NK-92 (cell line): Measurements from ENCODE around the gene WWP2.
"Not testable (repeated sequence)": the region's sequence is repeated elsewhere in the genome, so short reads cannot be mapped to it uniquely, and the experiment has no call there.

ENCODE experiments used
- DNase-seq: peaks from one replicate; lab custom pipeline; 2025; ENCODE audit not compliant: unreplicated experiment; lab: John Stamatoyannopoulos, UW

WWP2 gene

DNA sequence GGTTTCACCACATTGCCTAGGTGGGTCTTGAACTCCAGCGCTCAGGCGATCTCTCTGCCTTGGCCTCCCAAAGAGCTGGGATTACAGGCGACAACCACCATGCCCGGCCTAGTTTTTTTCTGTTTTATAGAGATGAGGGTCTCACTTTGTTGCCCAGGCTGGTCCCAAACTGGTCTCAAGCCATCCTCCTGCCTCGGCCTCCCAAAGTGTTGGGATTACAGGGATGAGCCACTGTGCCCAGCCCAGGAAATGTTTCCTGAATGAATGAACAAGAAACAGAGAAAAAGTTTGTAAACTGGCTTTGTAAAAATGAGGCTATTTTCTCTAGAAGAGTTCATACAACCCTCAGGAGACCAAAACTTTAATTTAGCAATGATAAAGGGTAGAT, 68.0 kb downstream of the WWP2 start:
- no peak for DNase-seq

DNA sequence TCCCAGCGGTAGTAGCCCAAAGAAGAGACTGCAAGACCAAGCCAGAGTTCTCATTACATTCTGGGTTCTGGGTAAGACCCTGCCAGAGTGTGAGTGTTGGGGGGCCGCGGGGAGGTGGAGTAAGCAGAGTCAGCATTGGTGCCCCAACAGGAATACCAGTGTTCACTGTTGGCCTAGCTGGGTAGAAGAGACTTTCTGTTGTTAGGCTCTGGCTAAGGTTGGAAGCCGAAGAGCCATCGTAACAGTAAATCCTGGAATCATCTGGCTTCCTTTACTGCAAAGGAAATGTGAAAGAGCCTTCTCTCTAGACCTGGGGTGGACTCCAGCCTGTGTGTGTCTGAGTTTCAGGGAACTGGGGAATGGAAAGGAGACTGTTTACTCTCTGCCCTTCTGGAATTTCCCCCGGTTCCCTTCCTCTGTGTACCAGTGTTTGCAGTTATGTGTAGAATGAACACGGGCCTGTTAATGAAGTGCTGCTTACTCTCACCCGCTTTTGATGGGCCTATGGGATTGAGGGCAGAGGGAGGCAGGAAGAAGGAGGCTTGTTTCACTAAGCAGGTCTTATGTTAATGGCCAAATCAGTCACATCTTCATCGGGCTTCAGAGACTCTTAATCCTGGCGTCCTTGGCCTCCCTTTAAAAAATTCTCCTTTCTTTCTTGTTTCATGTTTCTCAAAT, 68.5 kb downstream of the WWP2 start:
- no peak for DNase-seq

DNA sequence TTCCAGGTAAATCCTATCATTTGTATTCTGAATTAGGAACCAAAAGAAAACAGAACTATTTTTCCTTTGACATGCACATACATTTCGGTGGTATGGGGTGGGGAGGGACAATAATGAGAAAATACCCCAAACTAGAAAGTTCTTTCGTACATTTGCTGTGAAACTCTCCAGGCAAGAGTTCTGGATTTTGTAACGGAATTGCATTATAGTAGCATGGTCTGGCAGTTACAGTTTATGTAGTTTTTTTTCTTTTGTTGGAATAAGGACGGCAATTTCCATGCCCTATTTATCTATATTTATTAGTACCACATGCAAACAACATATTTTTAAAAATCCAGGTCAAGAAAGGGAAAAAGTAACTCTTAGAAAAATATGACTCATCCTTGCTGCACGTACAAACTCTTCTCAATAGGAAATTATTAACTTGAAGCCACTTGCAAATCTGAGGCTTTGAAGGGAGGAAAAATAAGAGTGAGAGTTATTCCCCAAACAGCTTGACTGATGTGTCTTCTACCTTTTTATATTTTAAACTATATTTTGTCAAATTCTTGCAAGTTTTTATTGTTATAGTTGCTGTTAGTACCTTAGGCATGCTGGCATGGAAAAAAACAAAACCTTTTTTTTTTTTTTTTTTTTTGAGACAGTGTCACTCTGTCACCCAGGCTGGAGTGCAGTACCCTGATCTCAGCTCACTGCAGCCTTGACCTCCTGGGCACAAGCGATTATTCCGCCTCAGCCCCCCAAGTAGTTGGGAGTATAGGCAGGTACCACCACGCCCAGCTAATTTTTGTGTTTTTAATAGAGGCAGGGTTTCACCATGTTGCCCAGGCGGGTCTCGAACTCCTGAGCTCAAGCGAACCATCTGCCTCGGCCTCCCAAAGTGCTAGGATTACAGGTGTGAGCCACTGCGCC, 69.3 kb downstream of the WWP2 start:
- DNase-seq = no peak

DNA sequence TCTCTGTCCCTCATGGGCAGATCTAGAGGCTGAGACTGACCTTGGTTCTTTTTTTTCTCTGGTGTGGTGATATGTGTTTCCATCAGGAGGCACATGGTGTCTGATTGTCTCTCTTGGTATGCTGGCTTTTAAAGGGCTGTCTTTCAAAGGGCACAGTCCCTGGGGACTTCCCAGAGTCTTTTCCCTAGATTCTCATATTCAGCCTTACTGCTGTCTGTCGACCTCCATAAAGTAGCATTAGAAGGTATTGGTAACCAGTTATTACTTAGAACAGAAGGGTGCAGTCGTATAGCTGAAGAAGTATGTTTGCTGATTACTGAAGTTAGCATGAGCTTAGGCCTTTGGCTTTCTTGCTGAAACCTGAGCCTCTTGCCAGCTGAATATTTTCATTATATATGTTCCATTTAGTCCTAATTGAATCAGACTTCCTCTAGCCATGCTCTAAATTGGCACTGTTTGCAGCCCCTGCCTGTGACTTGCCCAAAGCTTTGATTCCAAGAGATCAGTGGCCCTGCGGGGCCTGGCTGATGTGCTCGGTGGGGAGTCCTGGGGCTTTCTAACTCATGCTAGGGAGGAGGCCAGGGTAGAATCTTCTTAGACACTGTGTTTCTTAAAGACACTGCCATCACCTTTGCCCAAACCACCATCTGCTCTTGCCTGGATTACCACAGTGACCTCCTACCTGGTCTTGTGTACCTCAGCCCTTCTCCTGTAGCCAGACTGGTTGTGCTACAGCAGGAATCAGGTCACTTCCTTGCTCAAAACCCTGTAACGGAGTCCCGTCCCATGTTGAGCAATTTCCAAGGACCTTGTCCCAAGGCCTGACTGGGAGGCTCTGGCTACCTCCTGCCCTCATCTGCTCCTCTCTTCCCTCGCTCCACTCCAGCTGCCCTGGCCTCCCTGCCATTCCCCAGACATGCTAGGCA, 71.5 kb downstream of the WWP2 start:
- DNase-seq = no peak

DNA sequence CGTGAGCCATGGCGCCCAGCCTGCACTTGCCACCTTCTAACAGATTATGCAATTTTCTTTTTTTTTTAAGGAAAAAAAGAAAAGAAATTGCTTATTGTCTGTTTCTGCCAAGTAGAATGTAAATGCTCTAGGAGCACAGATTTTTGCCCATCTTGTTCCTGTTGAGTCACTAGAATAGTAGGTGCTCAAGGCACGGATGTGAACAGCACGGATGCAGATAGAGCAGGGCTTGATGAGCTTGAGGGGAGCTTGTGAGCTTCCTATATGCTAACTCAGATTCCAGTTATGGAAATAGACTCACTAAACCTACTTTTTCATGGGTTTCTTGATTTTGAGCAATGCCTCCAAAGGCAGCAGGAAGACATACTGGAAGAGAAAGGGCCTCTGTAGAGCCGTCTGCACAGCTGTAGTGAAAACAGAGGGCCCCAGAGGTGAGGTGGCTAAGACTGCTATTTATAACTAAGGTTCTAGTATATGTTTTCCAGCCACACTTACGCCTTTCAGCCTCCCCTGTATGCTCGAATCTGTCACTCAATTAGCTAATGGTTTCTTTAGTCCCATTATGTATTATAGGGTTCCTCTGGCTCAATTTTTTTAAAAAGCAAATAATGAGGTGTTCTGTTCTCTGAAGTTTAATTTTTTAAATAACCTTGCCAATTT, 72.8 kb downstream of the WWP2 start:
- DNase-seq = no peak

DNA sequence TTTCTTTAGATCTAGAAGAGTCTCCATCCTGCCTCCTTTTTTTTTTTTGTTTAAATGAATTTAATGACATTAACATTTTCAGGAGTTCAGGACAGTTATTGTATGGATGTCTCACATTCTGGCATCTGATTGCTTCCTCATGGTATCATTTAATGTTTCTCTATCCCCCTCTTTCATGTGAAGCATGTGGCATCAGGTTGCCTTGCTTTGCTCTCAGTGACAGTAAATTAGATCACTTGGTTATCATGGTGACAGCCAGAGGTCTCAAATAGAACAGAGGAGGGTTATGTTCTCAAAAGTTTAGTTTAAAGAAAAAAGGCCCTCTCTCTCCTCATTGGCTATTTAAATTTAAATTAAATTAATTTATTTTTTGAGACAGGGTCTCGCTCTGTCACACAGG, 74.1 kb downstream of the WWP2 start:
- DNase-seq = no peak

DNA sequence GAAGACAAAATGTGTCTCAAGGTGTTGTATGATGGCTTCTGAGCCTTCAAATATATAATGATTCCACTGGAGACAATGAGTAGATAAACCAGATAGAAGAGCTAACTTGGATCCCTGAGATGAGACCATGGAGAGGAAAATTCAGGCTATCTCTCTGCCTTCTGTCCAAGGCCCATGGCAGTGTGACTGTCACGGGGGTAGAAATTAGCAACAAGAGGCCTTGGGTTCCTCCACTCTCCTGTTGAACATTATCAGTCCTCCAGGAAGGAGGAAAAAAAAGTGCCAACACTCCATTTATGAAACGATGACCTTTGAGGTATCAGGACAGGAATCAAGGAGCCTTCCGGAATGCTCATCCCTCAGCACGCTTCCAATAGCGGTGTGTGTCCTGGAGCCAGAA, 75.2 kb downstream of the WWP2 start:
- DNase-seq = no peak

DNA sequence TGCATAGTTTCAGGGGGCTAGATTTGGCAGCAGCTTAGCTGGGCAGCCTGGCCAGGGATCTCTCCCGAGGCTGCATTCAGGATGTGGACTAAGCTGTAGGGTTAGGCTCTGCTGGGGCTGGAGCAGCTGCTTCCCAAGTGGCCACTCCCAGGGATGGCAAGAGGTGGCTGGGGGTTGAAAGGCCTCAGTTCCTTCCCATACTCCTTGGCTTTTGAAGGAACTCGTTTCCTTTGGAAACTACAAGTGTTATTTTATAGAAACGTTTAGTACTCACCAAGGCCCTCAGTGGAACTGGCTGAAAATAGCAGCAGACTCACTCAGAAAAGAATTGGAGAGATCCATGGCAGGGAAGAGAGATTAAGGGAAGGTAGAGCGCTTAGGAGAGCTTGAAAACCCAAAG, 76.4 kb downstream of the WWP2 start:
- no peak for DNase-seq

DNA sequence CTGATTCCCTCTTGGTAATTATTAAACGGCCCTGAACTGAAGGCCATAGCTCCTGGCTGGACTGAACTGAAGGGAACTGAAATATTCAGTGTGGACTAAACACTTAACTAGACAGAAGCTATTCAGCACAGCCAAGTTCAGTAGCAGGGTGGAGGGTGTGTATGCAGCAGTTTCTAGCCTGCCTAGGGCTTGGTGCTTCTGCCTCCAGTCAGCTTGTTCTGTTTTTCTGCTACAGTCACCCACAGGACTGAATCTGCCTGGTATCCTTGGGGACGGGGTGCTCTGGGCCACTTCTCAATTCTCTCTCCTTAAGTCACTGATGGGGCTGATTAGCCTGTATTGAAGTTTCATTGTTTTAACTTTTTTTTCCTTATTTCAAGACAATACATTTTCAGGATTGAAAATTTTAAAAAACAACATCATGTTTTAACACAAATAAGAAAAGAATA, 77.1 kb downstream of the WWP2 start:
- DNase-seq = no peak

DNA sequence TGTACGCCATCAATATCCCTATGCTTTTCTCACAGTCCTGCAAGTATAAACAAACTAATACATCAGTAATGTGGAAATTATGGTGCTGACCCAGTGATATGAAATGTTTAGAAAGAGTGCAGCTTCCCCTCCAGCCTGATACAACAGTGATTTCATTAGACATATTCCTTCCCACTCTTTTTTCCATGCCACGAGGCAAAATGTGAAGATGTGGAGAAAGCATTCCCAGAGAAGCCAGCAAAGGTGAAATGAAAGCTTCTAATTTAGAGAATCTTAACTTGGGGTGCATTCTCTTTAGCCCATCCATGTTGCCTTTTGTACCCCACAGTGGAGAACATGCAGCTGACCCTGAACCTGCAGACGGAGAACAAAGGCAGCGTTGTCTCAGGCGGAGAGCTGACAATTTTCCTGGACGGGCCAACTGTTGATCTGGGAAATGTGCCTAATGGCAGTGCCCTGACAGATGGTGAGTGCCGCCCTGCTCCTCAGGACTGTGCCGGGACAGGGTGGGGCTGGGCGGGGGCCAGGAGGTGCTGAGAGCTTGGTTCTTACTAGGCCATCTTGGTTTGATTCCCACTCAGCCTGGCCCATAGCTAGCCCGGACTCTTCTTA, 77.8 kb downstream of the WWP2 start:
- DNase-seq = no peak

DNA sequence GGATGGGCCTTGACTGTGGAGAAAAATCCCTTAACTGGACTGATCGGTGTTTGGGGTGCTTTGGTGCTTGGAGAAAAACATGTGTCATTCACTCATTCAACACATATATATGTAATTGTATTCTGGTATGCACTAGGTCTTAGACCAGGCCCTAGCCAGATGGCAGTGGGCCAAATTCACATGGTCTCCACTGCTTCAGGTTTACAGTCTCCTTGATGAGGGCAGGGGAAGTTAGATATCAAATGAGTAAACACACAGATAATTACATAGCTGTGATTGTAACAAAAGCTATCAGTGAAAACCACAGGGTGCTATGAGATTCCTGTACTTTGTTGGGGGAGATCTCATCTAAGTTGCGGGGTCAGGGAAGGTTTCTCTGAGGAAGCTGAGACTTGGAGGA, 78.8 kb downstream of the WWP2 start:
- no peak for DNase-seq

DNA sequence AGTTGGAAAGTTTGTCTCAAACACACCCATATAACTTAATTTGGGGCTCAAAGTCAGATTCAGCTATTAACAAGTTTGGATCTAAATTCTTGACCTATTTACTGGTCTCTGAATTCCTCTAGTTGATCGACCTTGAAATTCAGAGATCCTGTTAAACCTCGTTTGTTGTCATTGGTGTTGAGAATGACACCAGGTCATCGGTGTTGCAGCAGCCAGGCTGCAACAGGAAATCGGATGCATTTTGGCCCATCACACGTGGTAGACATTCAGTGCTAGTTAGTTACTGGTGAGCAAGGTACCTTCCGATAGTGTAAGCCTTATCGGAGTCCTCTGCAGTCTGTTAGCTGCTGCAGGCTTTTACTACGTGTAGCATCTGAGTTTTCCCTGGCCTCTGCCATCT, 82.3 kb downstream of the WWP2 start:
- DNase-seq = no peak

DNA sequence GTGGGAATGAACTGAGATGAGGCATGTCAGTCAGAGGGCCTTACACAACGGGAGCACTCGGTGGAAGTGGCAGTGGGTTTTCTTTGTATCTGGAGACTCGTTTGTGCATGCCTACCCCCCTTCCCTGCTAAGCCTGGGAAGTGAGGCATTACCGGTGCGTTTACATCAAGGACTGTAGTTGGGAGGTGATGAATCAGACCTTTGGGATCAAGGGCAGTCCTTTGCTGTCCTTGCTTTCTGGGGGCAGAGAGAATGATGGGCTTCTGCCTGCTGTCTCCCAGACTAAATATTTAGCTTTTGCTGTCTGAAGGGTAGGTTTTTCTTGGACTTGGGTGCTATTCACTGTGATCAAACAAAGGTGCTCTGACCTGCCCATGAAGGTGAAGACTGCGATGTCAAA, 83.0 kb downstream of the WWP2 start:
- no peak for DNase-seq

DNA sequence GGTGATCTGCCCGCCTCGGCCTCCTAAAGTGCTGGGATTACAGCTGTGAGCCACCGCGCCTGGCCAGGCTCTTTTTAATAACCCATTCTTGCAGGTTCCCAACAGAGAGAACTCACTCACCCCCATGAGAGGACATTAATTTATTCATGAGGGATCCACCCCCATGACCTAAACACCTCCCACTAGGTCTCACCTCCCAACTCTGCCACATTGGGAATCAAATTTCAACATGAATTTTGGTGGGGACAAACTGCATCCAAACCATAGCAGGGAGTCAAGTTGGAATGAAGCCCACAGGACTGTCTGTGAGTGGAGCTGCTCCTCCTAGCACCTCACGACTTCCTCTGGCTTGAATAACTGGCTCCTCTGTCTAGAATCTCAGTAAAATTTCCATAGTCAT, 85.5 kb downstream of the WWP2 start:
- DNase-seq = no peak

DNA sequence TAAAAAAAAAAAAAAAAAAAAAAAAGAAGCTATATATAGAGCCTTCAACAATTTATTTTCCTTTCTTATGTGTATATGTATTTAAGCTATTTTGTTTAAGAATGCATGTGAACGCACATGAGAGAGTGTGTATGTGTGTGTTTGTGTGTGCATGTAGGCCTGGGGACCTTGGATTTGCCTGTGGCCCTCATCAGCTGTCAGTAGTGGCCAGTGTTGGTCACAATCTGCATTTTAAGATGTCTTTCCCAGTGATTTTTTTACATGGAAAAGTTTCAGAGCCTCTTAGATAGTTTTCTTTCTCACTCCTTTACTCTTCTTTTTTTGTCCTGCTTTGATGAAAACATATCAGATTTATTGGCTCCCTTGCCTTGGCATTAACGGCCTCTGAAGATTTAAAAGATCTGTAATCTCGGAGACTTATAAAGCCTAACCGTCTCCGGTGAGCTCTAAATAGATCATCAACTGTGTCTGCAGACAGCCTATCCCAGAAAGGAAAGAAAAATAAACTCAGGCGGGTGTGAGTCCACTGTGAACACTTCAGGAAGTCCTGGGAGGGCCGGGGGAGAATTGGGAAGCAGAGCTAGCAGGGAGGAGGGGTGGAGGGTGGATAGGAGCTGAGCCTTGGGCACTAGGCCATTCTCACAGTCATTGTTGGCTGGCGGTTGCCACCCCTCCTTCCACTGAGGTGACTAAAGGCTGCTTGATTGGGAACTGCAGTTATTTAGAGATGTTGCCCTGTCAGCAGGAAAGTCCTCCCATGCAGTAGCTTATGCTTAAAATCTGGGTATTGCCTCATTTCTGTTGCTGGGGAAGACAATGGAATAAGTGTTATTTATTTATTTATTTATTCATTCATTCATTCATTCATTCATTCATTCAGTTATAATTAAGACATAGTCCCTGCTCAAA, 86.8 kb downstream of the WWP2 start:
- DNase-seq = no peak

DNA sequence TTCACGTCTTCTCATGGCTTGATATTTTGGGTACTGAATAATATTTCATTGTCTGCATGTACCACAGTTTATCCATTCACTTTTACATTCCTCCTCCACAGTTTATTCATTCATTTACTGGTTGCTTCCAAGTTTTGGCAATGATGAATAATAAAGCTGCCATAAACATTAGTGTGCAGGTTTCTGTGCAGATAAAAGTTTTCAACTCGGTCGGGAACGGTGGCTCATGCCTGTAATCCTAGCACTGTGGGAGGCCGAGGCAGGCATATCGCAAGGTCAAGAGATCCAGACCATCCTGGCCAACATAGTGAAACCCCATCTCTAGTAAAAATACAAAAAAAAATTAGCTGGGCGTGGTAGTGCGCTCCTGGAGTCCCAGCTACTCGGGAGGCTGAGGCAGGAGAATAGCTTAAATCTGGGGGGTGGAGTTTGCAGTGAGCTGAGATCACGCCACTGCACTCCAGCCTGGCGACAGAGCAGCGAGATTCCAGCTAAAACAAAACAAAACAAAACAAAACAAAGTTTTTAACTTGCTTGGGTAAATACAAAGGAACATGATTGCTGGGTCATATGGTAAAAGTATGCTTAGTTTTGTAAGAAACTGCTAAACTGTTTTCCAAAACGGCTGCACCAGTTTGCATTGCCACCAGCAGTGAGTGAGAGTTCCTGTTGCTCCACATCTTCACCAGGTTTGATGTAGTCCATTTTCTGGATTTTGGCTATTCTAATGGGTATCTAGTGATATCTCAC, 89.5 kb downstream of the WWP2 start:
- DNase-seq = no peak

DNA sequence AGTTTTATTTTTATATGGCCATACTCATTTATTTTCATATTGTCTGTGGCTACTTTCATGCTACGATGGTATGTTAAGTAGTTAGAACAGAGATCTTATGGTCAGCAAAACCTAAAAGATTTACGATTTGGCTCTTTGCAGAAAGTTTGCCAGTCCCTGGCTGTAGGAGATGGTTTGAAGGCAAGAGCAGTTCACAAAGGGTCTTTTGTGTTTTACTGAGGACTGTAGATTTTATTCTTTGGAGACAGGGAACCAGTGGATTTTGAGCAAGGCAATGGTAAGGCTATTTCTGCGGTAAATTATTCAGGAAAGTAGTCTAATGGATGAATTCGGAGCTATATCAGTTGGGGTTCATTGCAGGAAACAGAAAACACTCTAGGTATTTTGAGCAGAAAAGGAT, 90.7 kb downstream of the WWP2 start:
- no peak for DNase-seq

DNA sequence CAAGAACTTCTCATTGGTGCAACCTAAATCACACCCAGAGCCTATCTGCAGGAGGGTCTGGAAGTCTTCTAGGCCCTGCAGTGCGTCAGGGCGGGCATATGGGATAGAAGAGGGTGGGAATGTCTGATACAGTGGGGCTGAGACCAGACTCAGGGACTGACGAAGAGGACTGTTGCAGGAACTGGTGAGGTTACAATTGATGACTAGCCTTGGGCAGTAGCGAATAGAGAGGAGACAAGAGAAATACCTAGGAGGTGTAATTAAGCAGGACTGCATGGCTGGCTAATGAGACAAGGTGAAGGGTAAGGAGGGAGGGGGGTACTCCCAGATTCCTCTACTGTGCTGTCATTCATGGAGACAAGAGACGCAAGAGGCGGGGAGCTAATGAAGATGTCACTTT, 91.3 kb downstream of the WWP2 start:
- DNase-seq = no peak

DNA sequence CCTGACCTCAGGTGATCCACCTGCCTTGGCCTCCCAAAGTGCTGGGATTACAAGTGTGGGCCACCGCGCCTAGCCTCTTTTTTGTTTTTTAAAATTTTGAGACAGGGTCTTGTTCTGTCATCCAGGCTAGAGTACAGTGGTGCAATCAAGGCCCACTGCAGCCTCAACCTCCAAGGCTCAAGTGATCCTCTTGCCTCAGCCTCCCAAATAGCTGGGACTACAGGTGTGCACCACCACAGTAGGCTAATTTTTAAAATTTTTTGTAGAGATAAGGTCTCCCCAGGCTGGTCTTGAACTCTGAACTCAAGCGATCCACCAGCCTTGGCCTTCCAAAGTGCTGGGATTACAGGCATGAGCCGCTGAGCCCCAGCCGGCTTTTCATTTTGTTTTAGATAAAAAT, 92.6 kb downstream of the WWP2 start:
- DNase-seq = not testable (repeated sequence)
